Measurements from ENCODE around the gene PRMT1. TPM values are rescaled to one million over a fixed set of nuclear protein-coding genes. Genes with fewer than 3 reads are reported as not detected.

Gene PRMT1
- total and polyA plus RNA-seq, 9 of the 15 experiments (the other 6 are each of a cell fraction or from before 2014, with no cell fraction given), result 13.3 to 464 (median 326) TPM

- TF ChIP-seq CHD4 (IDR thresholded peaks at IDR 0.05; ENCODE audit: insufficient read depth, insufficient replicate concordance, low read depth, low read length, poor library complexity, severe bottlenecking) (no peak), TCF3 (CRISPR knock-in tag; IDR thresholded peaks at IDR 0.05) (no peak), ZNF696 (CRISPR knock-in tag; conservative IDR thresholded peaks at IDR 0.05) (no peak)
Measured at GRCh38 chr19:49686503-49687088, 9.5 kb downstream of the PRMT1 start (continued).

DNA sequence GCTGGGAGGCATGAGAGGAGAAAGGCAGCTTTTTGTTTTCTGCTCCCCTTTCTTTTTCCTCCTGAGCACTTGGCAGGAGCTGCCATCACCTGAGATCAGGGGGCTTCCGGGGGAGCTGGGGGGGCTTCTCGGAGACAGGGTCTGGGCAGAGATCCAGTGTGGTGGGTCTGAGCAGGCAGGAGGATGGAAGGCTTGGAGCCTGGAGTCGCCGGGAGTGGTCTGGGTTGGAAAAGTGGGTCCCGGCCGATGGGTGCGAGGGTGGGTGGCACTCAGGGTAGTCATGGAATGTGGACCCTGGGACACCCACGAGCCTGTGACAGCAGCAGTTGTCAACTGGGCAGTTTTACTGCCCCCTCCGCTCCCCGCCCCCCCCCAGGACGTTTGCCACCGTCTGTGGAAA is 10.1 kb downstream of the PRMT1 start:
- peaks cover 0 to 70% of the 10 kb centered on the region in 2 experiments; a peak in 2 of 5 replicates for H3K4me1 ChIP-seq (replicated peaks in 1 of 2; ENCODE audit: control insufficient read depth in 2 of 2, insufficient read depth in 2 of 2, low read length in 2 of 2)
- ChIA-PET POLR2A (interaction anchor here (0.6 to 1.9 kb wide), 2 partner anchors 11 to 178 kb away, joined by 3 to 9 read pairs; partner anchors contain the start of gene PRMT1), CTCF (ENCODE audit: low intra/inter-chr PET ratio) (no interaction called here)
- no peak for FAIRE-seq
- DNase-seq (ENCODE audit: extremely low read depth in 1 of 4, low spot score in 3 of 4), result no peak
- H3K79me2 ChIP-seq (ENCODE audit: control insufficient read depth, insufficient read depth, low read length), result peaks cover 3% of the 10 kb centered on the region; the same call in 2 of the 3 replicates
- H3K27ac ChIP-seq (ENCODE audit: extremely low read depth, low read depth, low read length), result no peak overlapping the region
- H3K27me3 ChIP-seq (ENCODE audit: control insufficient read depth in 2 of 2, insufficient read depth in 2 of 2, low read length in 2 of 2), result no peaks in the 10 kb centered on the region
- no peak overlapping the region for H3K4me3 ChIP-seq
- intact Hi-C loops (cut with micrococcal nuclease) (no loop called here), in situ Hi-C loops (cut with MboI) (no loop called here)
- WGBS (ENCODE audit: insufficient coverage, low coverage, missing lambda C conversion rate), result 91% methylated on average over 7 of the region's 12 CpGs
- no peaks in the 10 kb centered on the region for H3K9me3 ChIP-seq (replicated peaks; ENCODE audit: control insufficient read depth, insufficient read depth, low read depth, low read length)
- H3K4me2 ChIP-seq (ENCODE audit: insufficient read depth, low read length), result no peak overlapping the region
- H4K20me1 ChIP-seq (replicated peaks; ENCODE audit: control insufficient read depth, insufficient read depth, low read length), result no peaks in the 10 kb centered on the region; the same call in 1 of the 2 replicates
- peaks cover 72% of the 10 kb centered on the region for H3K36me3 ChIP-seq (ENCODE audit: control insufficient read depth, insufficient read depth, low read length)
- no peak overlapping the region for H3K9ac ChIP-seq (ENCODE audit: insufficient read depth in 1 of 2, low read depth in 2 of 2, low read length in 2 of 2)
- BruUV-seq (replicated peaks), result no TSS peak
- TF ChIP-seq ZNF695 (CRISPR knock-in tag; IDR thresholded peaks at IDR 0.05) (no peak), RBM15 (IDR thresholded peaks at IDR 0.05; ENCODE audit: insufficient read depth, low read length) (no peak), FIP1L1 (IDR thresholded peaks at IDR 0.05; ENCODE audit: low read depth, low read length, poor library complexity, severe bottlenecking) (no peak)
- no peak overlapping the region for H2AFZ ChIP-seq (ENCODE audit: low read depth, low read length)
- no peak for ATAC-seq
- H3K9me1 ChIP-seq (ENCODE audit: control insufficient read depth, insufficient read depth, low read length), result no peaks in the 10 kb centered on the region
